SK-N-SH (cell line): ENCODE measurements around the gene ASAP3. TPM values are rescaled to one million over a fixed set of nuclear protein-coding genes. Genes with fewer than 3 reads are reported as not detected.

Experiments used
- CTCF ChIA-PET: fragments of 300-600, 350-600 bp; formaldehyde crosslinking; extraction: SDS; loops from one replicate; lab custom pipeline; 2021; lab: Yijun Ruan, JAX
- POLR2A ChIA-PET: fragments of 350-600 bp; sonication (Branson Sonifier 250); formaldehyde crosslinking; extraction: SDS; loops from one replicate; lab custom pipeline; 2020; ENCODE audit warnings: antibody characterized with exemption, inconsistent platforms; lab: Yijun Ruan, JAX
- DNase-seq: peaks from one replicate; pipeline ENCODE4 v3.0.0; 2012
- H2AFZ ChIP-seq: fragments of 200-600 bp; sonication (generic); 2 replicates; pipeline ENCODE4 v1.8.1; 2016; ENCODE audit warnings: antibody characterized with exemption, mild to moderate bottlenecking, low read depth
- H3F3A ChIP-seq: fragments of 200-600 bp; sonication (generic); replicated peaks from 2 replicates; pipeline ENCODE3; 2016; ENCODE audit warnings: antibody characterized with exemption, mild to moderate bottlenecking; ENCODE audit not compliant: insufficient read depth
- H3K27ac ChIP-seq, 2 experiments: fragments of 200-500 bp in 1 of 2; fragments of 200-600 bp in 1 of 2; sonication (Bioruptor generic) in 1 of 2; sonication (generic), shearing (Covaris generic) in 1 of 2; 2 replicates each; pipeline versions ENCODE4 v1.5.1 to v1.6.1; 2014 to 2016; ENCODE audit warnings: low read depth in 2 of 2, inconsistent platforms in 1 of 2, low read length in 1 of 2, mild to moderate bottlenecking in 1 of 2, mixed read lengths in 1 of 2
- H3K27me3 ChIP-seq: fragments of 200-600 bp; sonication (generic), shearing (Covaris generic); 2 replicates; pipeline ENCODE4 v1.6.1; 2016; ENCODE audit warnings: mixed run types; ENCODE audit not compliant: insufficient read depth
- H3K36me3 ChIP-seq, 2 experiments: fragments of 200-500 bp in 1 of 2; fragments of 200-600 bp in 1 of 2; sonication (Bioruptor generic) in 1 of 2; sonication (generic) in 1 of 2; replicated peaks in 1 of 2; 2 replicates each; pipeline versions ENCODE3 to v1.5.1; 2014 to 2016; ENCODE audit warnings: low read length in 1 of 2, mild to moderate bottlenecking in 1 of 2; ENCODE audit not compliant: insufficient read depth in 2 of 2, control insufficient read depth in 1 of 2
- H3K4me1 ChIP-seq, 2 experiments: fragments of 200-500 bp in 1 of 2; fragments of 200-600 bp in 1 of 2; sonication (Bioruptor generic) in 1 of 2; sonication (generic), shearing (Covaris generic) in 1 of 2; 2 replicates each; pipeline versions ENCODE4 v1.5.1 to v1.6.1; 2014 to 2016; ENCODE audit warnings: low read depth in 1 of 2, low read length in 1 of 2, mixed run types in 1 of 2; ENCODE audit not compliant: insufficient read depth in 2 of 2, control insufficient read depth in 1 of 2
- H3K4me2 ChIP-seq: fragments of 200-600 bp; sonication (generic), shearing (Covaris generic); 2 replicates; pipeline ENCODE4 v1.6.1; 2017; ENCODE audit warnings: mixed run types
- H3K4me3 ChIP-seq, 2 experiments: fragments of 200-500 bp in 1 of 2; fragments of 200-600 bp in 1 of 2; sonication (Bioruptor generic) in 1 of 2; sonication (generic), shearing (Covaris generic) in 1 of 2; 2 replicates each; pipeline versions ENCODE4 v1.5.1 to v1.8.1; 2014 to 2016; ENCODE audit warnings: low read depth in 2 of 2, inconsistent platforms in 1 of 2, low read length in 1 of 2, mild to moderate bottlenecking in 1 of 2, mixed read lengths in 1 of 2, moderate library complexity in 1 of 2
- H3K79me2 ChIP-seq: fragments of 200-600 bp; sonication (generic); 2 replicates; pipeline ENCODE4 v1.8.1; 2017; ENCODE audit warnings: mild to moderate bottlenecking; ENCODE audit not compliant: insufficient read depth
- H3K9ac ChIP-seq: fragments of 200-600 bp; sonication (generic); 2 replicates; pipeline ENCODE4 v1.6.1; 2017; ENCODE audit warnings: mixed run types
- H3K9me2 ChIP-seq: fragments of 200-600 bp; sonication (generic); 2 replicates; pipeline ENCODE4 v1.6.1; 2017; ENCODE audit warnings: mixed run types
- H3K9me3 ChIP-seq: fragments of 200-600 bp; sonication (generic); 2 replicates; pipeline ENCODE4 v1.6.1; 2017; ENCODE audit warnings: mixed run types, mild to moderate bottlenecking, moderate library complexity
- H4K20me1 ChIP-seq: fragments of 200-600 bp; sonication (generic); 2 replicates; pipeline ENCODE4 v1.6.1; 2017; ENCODE audit warnings: mild to moderate bottlenecking, mixed run types; ENCODE audit not compliant: insufficient read depth
- CHD2 ChIP-seq: fragments of 150-350 bp; IDR thresholded peaks from 2 replicates; pipeline ENCODE4 v1.6.1; 2018; ENCODE audit warnings: low read length; ENCODE audit not compliant: partially characterized antibody
- EP300 ChIP-seq, 2 experiments: IDR thresholded peaks; 2 replicates each; pipeline versions ENCODE4 v1.4.0 to v1.6.1; 2012; ENCODE audit warnings: borderline replicate concordance in 1 of 2, low read depth in 1 of 2, low read length in 1 of 2
- FOXJ3 ChIP-seq: sonication (generic); formaldehyde crosslinking; IDR thresholded peaks from 2 replicates; pipeline ENCODE4 v1.5.1; 2020; ENCODE audit warnings: mild to moderate bottlenecking, missing genetic modification reagents
- FOXM1 ChIP-seq: IDR thresholded peaks from 2 replicates; pipeline ENCODE4 v1.4.0; 2012; ENCODE audit warnings: low read depth, mild to moderate bottlenecking
- GABPA ChIP-seq: IDR thresholded peaks from 2 replicates; pipeline ENCODE4 v1.4.0; 2012; ENCODE audit warnings: low read depth, mild to moderate bottlenecking
- JUND ChIP-seq: IDR thresholded peaks from 2 replicates; pipeline ENCODE4 v1.4.0; 2012
- MEF2A ChIP-seq: IDR thresholded peaks from 2 replicates; pipeline ENCODE4 v1.4.0; 2012; ENCODE audit warnings: low read depth, borderline replicate concordance
- NFIC ChIP-seq: IDR thresholded peaks from 2 replicates; pipeline ENCODE4 v1.4.0; 2012; ENCODE audit warnings: borderline replicate concordance
- NRF1 ChIP-seq: IDR thresholded peaks from 2 replicates; pipeline ENCODE4 v1.6.1; 2012; ENCODE audit warnings: low read depth, mild to moderate bottlenecking, low read length
- RAD21 ChIP-seq: IDR thresholded peaks from 2 replicates; pipeline ENCODE4 v1.6.1; 2012; ENCODE audit warnings: mild to moderate bottlenecking, low read length
- RCOR1 ChIP-seq: fragments of 150-350 bp; IDR thresholded peaks from 2 replicates; pipeline ENCODE4 v1.6.1; 2017; ENCODE audit warnings: antibody characterized with exemption, low read length
- SIN3A ChIP-seq: IDR thresholded peaks from 2 replicates; pipeline ENCODE4 v1.6.1; 2012; ENCODE audit warnings: low read depth, mild to moderate bottlenecking, low read length, moderate library complexity, borderline replicate concordance
- TCF12 ChIP-seq: IDR thresholded peaks from 2 replicates; pipeline ENCODE4 v1.4.0; 2012
- TEAD4 ChIP-seq: IDR thresholded peaks from 2 replicates; pipeline ENCODE4 v1.4.0; 2012; ENCODE audit warnings: mild to moderate bottlenecking, borderline replicate concordance; ENCODE audit not compliant: insufficient read depth
- YY1 ChIP-seq: IDR thresholded peaks from 2 replicates; pipeline ENCODE4 v1.4.0; 2012; ENCODE audit warnings: low read depth, mild to moderate bottlenecking
- WGBS: methylation state at CpG from one replicate; pipeline ENCODE4 v1.1.6; 2017; ENCODE audit warnings: low lambda C conversion rate; 5-methylcytosine and 5-hydroxymethylcytosine counted together
- polyA plus RNA-seq, 3 experiments: library from polyadenylated mRNA; depleted of rRNA; stranded (reverse); fragments of >200 nt; gene quantifications; 2 replicates each; pipeline ENCODE4 v1.2.3, GENCODE V29; 2012
- TF ChIP-seq, protein P1 (sequence below): fragments of 150-350 bp; IDR thresholded peaks from 2 replicates; pipeline ENCODE4 v1.6.1; 2016; ENCODE audit warnings: mild to moderate bottlenecking, low read depth, low read length
- TF ChIP-seq, protein P2 (sequence below): fragments of 200-600 bp; sonication (generic); IDR thresholded peaks from 2 replicates; pipeline ENCODE4 v1.6.1; 2017; ENCODE audit warnings: antibody characterized with exemption, mild to moderate bottlenecking, moderate library complexity
- TF ChIP-seq, protein P3 (sequence below): IDR thresholded peaks from 2 replicates; pipeline ENCODE4 v1.4.0; 2012; ENCODE audit warnings: low read depth

The ASAP3 gene
- polyA plus RNA-seq, 1 of the 3 experiments (the other 2 are of a cell fraction), result 19.6 TPM

DNA sequence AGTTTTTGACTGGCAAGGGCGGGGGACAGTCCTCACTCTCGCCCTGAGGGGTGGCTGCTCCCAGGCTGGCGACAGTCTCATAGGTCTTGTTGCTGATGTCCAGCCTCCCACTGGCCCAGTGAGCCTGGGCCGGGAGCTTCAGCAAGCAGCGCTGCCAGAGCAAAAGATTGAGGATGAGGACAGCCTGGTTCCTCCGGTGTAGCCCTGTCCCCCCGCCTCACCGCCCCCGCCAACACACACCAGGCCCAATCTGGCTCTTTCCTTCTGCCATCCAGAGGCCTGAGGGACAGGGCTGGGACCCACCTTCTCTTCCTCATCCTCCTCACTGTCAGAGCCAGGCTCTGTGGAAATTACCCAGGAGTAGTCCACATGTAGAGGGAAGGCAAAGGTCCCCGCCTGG, 50.9 kb downstream of the ASAP3 start:
- TF ChIP-seq TCF12, result no peak
- no peak for TF ChIP-seq FOXM1
- no peak for TF ChIP-seq EP300 (IDR thresholded peaks at IDR 0.05; ENCODE audit: borderline replicate concordance in 1 of 2, low read depth in 1 of 2, low read length in 1 of 2)
- TF ChIP-seq YY1, result no peak
- TF ChIP-seq SIN3A, result no peak
- TF ChIP-seq MEF2A, result no peak
- no peak for TF ChIP-seq NRF1
- TF ChIP-seq TEAD4, result no peak
- no peak for TF ChIP-seq NFIC
- TF ChIP-seq, protein P1, sequence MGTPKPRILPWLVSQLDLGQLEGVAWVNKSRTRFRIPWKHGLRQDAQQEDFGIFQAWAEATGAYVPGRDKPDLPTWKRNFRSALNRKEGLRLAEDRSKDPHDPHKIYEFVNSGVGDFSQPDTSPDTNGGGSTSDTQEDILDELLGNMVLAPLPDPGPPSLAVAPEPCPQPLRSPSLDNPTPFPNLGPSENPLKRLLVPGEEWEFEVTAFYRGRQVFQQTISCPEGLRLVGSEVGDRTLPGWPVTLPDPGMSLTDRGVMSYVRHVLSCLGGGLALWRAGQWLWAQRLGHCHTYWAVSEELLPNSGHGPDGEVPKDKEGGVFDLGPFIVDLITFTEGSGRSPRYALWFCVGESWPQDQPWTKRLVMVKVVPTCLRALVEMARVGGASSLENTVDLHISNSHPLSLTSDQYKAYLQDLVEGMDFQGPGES, result no peak
- no peak for TF ChIP-seq GABPA
- Histone ChIP-seq H3K4me2 (no peak overlapping the region), H3K9me3 (no peaks in the 10 kb centered on the region), H3F3A (no peaks in the 10 kb centered on the region), H2AFZ (no peak overlapping the region), H3K79me2 (no peaks in the 10 kb centered on the region), H3K27ac (no peak overlapping the region), H3K9ac (no peak overlapping the region), H3K36me3 (peaks cover 8 to 63% of the 10 kb centered on the region in 2 experiments), H4K20me1 (no peaks in the 10 kb centered on the region), H3K4me3 (no peak overlapping the region), H3K9me2 (no peaks in the 10 kb centered on the region), H3K4me1 (no peaks in the 10 kb centered on the region), H3K27me3 (no peaks in the 10 kb centered on the region)
- POLR2A ChIA-PET, result interaction anchor here (0.6 kb wide), 1 partner anchor 89 kb away, joined by 3 read pairs; the partner anchor contains the start of gene HNRNPR
- 100% methylated on average over 1 of the region's 10 CpGs for WGBS
- CTCF ChIA-PET, result interaction anchor here (1.0 kb wide), 1 partner anchor 15 kb away, joined by 4 read pairs; no protein-coding TSS in a partner anchor
- no peak for DNase-seq

DNA sequence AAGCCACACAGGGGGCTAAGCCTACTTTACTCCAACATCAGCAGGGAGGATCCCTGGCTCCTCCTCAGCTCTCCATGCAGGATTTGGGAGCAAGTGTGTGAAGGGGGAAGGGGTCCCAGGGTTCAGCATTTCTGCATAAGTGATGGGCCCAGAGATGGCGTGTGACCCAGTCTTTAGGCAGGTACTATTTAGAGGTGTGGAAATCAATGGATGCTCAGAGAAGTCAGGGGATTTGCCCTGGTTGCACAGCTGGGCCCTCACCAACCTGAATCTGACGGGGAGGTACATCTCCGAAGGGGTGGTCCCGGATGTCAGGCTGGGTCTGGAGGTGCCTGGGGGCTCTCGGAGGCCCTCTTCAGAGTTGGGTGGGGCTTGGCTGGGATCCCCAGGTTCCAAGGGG, 52.5 kb downstream of the ASAP3 start:
- no peaks in the 10 kb centered on the region for H3K9me3 ChIP-seq
- H3F3A ChIP-seq, result no peaks in the 10 kb centered on the region
- H3K4me3 ChIP-seq, result no peak overlapping the region
- TF ChIP-seq FOXJ3 (CRISPR knock-in tag), result no peak
- no peak overlapping the region for H3K4me2 ChIP-seq
- ChIA-PET POLR2A (interaction anchor here (0.7 kb wide), 1 partner anchor 14 kb away, joined by 3 read pairs; no protein-coding TSS in a partner anchor), CTCF (no interaction called here)
- no peak overlapping the region for H2AFZ ChIP-seq
- 90% methylated on average over 5 of the region's 5 CpGs for WGBS
- no peak overlapping the region for H3K27ac ChIP-seq
- H3K27me3 ChIP-seq, result no peaks in the 10 kb centered on the region
- no peaks in the 10 kb centered on the region; a peak in 1 of 4 replicates for H3K4me1 ChIP-seq
- no peak overlapping the region for H3K9ac ChIP-seq
- no peaks in the 10 kb centered on the region for H3K9me2 ChIP-seq
- DNase-seq, result no peak
- peaks cover 8 to 55% of the 10 kb centered on the region in 2 experiments for H3K36me3 ChIP-seq
- no peaks in the 10 kb centered on the region for H4K20me1 ChIP-seq
- H3K79me2 ChIP-seq, result no peaks in the 10 kb centered on the region

DNA sequence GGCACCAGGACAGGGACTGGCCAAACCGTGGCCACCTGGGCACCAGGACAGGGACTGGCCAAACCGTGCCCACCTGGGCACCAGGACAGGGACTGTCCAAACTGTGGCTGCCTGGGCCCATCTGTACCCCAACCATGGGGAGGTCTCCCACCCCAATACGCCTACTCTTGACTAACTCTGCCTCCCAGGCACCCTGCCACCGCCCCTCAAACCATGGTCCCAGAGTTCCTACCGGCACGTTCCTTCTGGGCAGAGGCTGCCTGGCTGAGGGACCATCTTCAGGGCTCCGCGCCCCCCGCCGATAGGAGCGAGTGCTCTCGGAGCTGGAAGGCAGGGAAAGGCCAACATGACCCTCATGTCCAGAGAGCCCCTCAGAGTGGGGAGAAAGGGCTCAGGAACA, 53.2 kb downstream of the ASAP3 start:
- H3K9me2 ChIP-seq, result no peaks in the 10 kb centered on the region
- H3K79me2 ChIP-seq, result no peaks in the 10 kb centered on the region
- no peak overlapping the region for H3K4me2 ChIP-seq
- no peak overlapping the region for H3K27ac ChIP-seq
- no peaks in the 10 kb centered on the region for H3K27me3 ChIP-seq
- WGBS, result 94% methylated on average over 11 of the region's 12 CpGs
- H3F3A ChIP-seq, result no peaks in the 10 kb centered on the region
- POLR2A ChIA-PET, result interaction anchor here (0.7 kb wide), 1 partner anchor 13 kb away, joined by 3 read pairs; no protein-coding TSS in a partner anchor
- no peaks in the 10 kb centered on the region for H4K20me1 ChIP-seq
- no peak for DNase-seq
- peaks cover 8 to 53% of the 10 kb centered on the region in 2 experiments for H3K36me3 ChIP-seq
- no peaks in the 10 kb centered on the region; a peak in 1 of 4 replicates for H3K4me1 ChIP-seq
- CTCF ChIA-PET, result no interaction called here
- H3K4me3 ChIP-seq, result no peak overlapping the region
- H2AFZ ChIP-seq, result no peak overlapping the region
- no peaks in the 10 kb centered on the region for H3K9me3 ChIP-seq
- no peak overlapping the region for H3K9ac ChIP-seq
- TF ChIP-seq JUND, result no peak
- no peak for TF ChIP-seq RCOR1
- TF ChIP-seq EP300 (IDR thresholded peaks at IDR 0.05; ENCODE audit: borderline replicate concordance in 1 of 2, low read depth in 1 of 2, low read length in 1 of 2), result no peak
- TF ChIP-seq YY1, result no peak
- no peak for TF ChIP-seq NFIC
- TF ChIP-seq, protein P1, result no peak
- no peak for TF ChIP-seq CHD2
- TF ChIP-seq, protein P2, sequence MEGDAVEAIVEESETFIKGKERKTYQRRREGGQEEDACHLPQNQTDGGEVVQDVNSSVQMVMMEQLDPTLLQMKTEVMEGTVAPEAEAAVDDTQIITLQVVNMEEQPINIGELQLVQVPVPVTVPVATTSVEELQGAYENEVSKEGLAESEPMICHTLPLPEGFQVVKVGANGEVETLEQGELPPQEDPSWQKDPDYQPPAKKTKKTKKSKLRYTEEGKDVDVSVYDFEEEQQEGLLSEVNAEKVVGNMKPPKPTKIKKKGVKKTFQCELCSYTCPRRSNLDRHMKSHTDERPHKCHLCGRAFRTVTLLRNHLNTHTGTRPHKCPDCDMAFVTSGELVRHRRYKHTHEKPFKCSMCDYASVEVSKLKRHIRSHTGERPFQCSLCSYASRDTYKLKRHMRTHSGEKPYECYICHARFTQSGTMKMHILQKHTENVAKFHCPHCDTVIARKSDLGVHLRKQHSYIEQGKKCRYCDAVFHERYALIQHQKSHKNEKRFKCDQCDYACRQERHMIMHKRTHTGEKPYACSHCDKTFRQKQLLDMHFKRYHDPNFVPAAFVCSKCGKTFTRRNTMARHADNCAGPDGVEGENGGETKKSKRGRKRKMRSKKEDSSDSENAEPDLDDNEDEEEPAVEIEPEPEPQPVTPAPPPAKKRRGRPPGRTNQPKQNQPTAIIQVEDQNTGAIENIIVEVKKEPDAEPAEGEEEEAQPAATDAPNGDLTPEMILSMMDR, result no peak
- no peak for TF ChIP-seq RAD21
- TF ChIP-seq FOXM1, result no peak
- TF ChIP-seq, protein P3, sequence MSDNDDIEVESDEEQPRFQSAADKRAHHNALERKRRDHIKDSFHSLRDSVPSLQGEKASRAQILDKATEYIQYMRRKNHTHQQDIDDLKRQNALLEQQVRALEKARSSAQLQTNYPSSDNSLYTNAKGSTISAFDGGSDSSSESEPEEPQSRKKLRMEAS, result no peak
- TF ChIP-seq NRF1, result no peak
